IgD-negative memory B cell (primary cell): ENCODE measurements around the gene GPR17. TPM values are rescaled to one million over a fixed set of nuclear protein-coding genes. Genes with fewer than 3 reads are reported as not detected.

Experiments
- H3K27ac Mint-ChIP-seq, 3 donors: one replicate each; pipeline ENCODE4 v1.8.0; 2020 to 2022; ENCODE audit warnings: mild to moderate bottlenecking in 3 of 3, mixed read lengths in 3 of 3, moderate library complexity in 1 of 3
- H3K27me3 Mint-ChIP-seq: one replicate; pipeline ENCODE4 v1.8.0; 2021; ENCODE audit warnings: mixed read lengths
- H3K36me3 Mint-ChIP-seq: one replicate; pipeline ENCODE4 v1.8.0; 2020; ENCODE audit warnings: mild to moderate bottlenecking, mixed read lengths
- H3K4me1 Mint-ChIP-seq, 3 donors: one replicate each; pipeline ENCODE4 v1.8.0; 2020 to 2022; ENCODE audit warnings: mixed read lengths in 3 of 3, mild to moderate bottlenecking in 1 of 3
- H3K4me3 Mint-ChIP-seq, 4 donors: one replicate each; pipeline ENCODE4 v1.8.0; 2020 to 2022; ENCODE audit warnings: mild to moderate bottlenecking in 4 of 4, mixed read lengths in 4 of 4, moderate library complexity in 3 of 4
- H3K9me3 Mint-ChIP-seq, 3 donors: one replicate each; pipeline ENCODE4 v1.8.0; 2020 to 2021; ENCODE audit warnings: mixed read lengths in 3 of 3, mild to moderate bottlenecking in 1 of 3
- polyA plus RNA-seq: library from polyadenylated mRNA; unstranded; fragments of 300-500 nt; fragmentation: Illumina TruSeq; gene quantifications from one replicate; pipeline ENCODE4 v1.2.3, GENCODE V29; 2021

The GPR17 gene
- polyA plus RNA-seq, 1 donor from 2014 or later: not detected

DNA sequence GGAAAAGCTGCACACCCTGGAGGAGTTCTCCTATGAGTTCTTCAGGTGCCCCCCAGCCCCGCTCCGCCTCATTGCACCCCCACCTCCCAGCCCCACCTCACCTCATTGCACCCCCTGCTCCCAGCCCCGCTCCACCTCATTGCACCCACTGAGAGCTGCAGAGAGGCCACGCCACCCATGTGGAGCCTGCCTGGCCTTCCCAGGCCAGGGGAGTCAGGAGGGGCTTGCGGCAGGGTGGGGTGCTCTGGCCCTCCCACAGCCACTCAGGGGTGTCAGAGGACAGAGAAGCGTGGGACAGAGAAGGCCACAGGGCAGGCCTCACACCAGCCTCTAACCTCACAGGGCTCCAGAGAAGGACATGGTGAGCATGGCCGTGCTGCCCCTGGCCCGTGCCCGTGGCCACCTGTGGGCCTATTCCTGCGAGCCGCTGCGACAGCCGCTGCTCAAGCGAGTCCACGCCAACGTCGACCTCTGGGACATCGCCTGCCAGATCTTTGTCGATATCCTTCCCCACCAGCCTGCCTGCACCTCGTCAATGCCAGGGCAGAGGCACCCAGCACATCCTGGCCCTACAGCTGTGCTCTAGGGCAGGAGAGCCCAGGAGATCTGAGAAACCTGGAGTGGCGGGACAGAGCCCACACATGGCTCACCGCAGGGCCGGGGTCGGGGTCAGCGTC, 15.0 kb upstream of the GPR17 start:
- peak overlapping the region in 2 of 4 donors; percentile 47 to 75 for H3K4me3 Mint-ChIP-seq

DNA sequence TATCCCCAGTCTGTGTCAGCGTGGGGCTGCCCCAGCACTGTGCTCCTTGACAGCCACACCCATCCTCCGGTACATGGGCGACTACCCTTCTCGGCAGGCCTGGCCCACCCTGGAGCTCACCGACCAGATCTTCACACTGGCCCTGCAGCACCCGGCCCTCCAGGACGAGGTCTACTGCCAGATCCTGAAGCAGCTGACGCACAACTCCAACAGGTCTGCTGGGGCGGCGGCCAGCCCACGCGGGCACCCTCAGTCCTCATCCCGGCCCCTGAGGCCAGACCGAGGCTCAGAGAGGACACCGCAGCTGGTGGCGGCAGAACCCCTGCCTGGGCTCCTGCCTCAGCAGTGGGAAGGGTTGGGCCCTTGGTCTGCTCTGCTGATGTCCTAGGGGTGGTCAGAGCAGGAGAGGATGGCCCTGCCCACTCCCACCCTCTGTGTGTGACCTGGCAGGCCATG, 14.4 kb upstream of the GPR17 start:
- Mint-ChIP-seq H3K9me3 (no peaks in the 10 kb centered on the region), H3K4me3 (peak overlapping the region in 2 of 4 donors; percentile 47 to 52), H3K36me3 (no peaks in the 10 kb centered on the region), H3K27ac (no peak overlapping the region), H3K27me3 (no peaks in the 10 kb centered on the region), H3K4me1 (peaks cover 15 to 42% (median 40%) of the 10 kb centered on the region in 3 donors)

More for the DNA sequence above, 15.0 kb upstream of the GPR17 start:
- Mint-ChIP-seq H3K9me3 (no peaks in the 10 kb centered on the region), H3K27me3 (no peaks in the 10 kb centered on the region), H3K27ac (peak overlapping the region in 1 of 3 donors; percentile 1), H3K36me3 (no peaks in the 10 kb centered on the region), H3K4me1 (peaks cover 17 to 39% (median 37%) of the 10 kb centered on the region in 3 donors)

- Mint-ChIP-seq H3K4me1 (peaks cover 15 to 45% (median 44%) of the 10 kb centered on the region in 3 donors), H3K36me3 (no peaks in the 10 kb centered on the region), H3K27me3 (no peaks in the 10 kb centered on the region)
Measured at GRCh38 chr2:127631997-127632581, 13.9 kb upstream of the GPR17 start.

GRCh38 chr2:127632592-127633489, 13.1 kb upstream of the GPR17 start:
- no peaks in the 10 kb centered on the region for H3K36me3 Mint-ChIP-seq
- no peaks in the 10 kb centered on the region for H3K9me3 Mint-ChIP-seq
- H3K4me1 Mint-ChIP-seq: peaks cover 15 to 48% (median 47%) of the 10 kb centered on the region in 3 donors
- H3K4me3 Mint-ChIP-seq: peak overlapping the region; percentile 46 to 88 (median 57)
- peak overlapping the region; percentile 48 to 86 (median 81) for H3K27ac Mint-ChIP-seq
- H3K27me3 Mint-ChIP-seq: no peaks in the 10 kb centered on the region

More at GRCh38 chr2:127631997-127632581, 13.9 kb upstream of the GPR17 start:
- peak overlapping the region in 1 of 4 donors; percentile 37 for H3K4me3 Mint-ChIP-seq
- H3K27ac Mint-ChIP-seq: no peak overlapping the region
- H3K9me3 Mint-ChIP-seq: no peaks in the 10 kb centered on the region

DNA sequence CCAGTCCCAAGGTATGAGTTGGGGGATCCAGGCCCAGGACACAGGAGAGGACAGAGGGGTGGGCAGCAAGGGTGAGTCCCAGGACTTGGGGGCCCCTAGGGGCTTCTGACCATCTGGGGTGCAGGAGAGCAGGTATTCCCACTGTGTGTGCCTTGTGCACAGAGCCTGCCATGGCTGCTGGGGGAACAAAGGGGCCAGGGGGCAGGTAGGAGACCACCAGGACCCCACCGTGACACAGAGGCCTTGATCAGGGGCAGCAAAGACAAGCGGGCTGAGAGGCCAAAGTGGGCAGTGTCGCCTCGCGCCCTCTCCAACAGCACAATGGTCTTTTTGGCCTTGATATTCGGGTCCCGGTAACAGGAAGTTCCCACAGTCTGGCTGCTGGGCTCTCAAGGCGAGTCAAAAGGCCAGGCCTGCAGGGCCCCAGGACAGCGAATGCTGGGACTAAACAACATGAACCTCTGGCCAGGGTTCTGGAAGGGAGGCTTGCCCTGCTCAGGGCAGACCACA, 12.3 kb upstream of the GPR17 start:
- Mint-ChIP-seq H3K9me3 (no peaks in the 10 kb centered on the region), H3K27me3 (no peaks in the 10 kb centered on the region), H3K36me3 (no peaks in the 10 kb centered on the region), H3K27ac (peak overlapping the region; percentile 48 to 86 (median 81)), H3K4me3 (peak overlapping the region in 3 of 4 donors; percentile 46 to 88 (median 86)), H3K4me1 (peaks cover 15 to 52% (median 52%) of the 10 kb centered on the region in 3 donors)

GRCh38 chr2:127634066-127634617, 11.8 kb upstream of the GPR17 start:
- peak overlapping the region in 2 of 4 donors; percentile 83 to 86 for H3K4me3 Mint-ChIP-seq
- H3K27ac Mint-ChIP-seq: peak overlapping the region; percentile 81 to 86 (median 86)
- H3K9me3 Mint-ChIP-seq: no peaks in the 10 kb centered on the region
- H3K36me3 Mint-ChIP-seq: no peaks in the 10 kb centered on the region
- peaks cover 15 to 54% (median 52%) of the 10 kb centered on the region in 3 donors for H3K4me1 Mint-ChIP-seq
- H3K27me3 Mint-ChIP-seq: no peaks in the 10 kb centered on the region

- peaks cover 2% of the 10 kb centered on the region for H3K36me3 Mint-ChIP-seq
- peak overlapping the region; percentile 81 to 86 (median 86) for H3K27ac Mint-ChIP-seq
- peak overlapping the region in 2 of 4 donors; percentile 52 to 60 for H3K4me3 Mint-ChIP-seq
- H3K9me3 Mint-ChIP-seq: no peaks in the 10 kb centered on the region
- H3K4me1 Mint-ChIP-seq: peaks cover 17 to 58% (median 52%) of the 10 kb centered on the region in 3 donors
- H3K27me3 Mint-ChIP-seq: no peaks in the 10 kb centered on the region
Measured at GRCh38 chr2:127634626-127635379, 11.2 kb upstream of the GPR17 start.

- Mint-ChIP-seq H3K27ac (peak overlapping the region in 1 of 3 donors; percentile 81), H3K4me3 (peak overlapping the region in 1 of 4 donors; percentile 12)
Measured at GRCh38 chr2:127635380-127636237, 10.3 kb upstream of the GPR17 start.

DNA sequence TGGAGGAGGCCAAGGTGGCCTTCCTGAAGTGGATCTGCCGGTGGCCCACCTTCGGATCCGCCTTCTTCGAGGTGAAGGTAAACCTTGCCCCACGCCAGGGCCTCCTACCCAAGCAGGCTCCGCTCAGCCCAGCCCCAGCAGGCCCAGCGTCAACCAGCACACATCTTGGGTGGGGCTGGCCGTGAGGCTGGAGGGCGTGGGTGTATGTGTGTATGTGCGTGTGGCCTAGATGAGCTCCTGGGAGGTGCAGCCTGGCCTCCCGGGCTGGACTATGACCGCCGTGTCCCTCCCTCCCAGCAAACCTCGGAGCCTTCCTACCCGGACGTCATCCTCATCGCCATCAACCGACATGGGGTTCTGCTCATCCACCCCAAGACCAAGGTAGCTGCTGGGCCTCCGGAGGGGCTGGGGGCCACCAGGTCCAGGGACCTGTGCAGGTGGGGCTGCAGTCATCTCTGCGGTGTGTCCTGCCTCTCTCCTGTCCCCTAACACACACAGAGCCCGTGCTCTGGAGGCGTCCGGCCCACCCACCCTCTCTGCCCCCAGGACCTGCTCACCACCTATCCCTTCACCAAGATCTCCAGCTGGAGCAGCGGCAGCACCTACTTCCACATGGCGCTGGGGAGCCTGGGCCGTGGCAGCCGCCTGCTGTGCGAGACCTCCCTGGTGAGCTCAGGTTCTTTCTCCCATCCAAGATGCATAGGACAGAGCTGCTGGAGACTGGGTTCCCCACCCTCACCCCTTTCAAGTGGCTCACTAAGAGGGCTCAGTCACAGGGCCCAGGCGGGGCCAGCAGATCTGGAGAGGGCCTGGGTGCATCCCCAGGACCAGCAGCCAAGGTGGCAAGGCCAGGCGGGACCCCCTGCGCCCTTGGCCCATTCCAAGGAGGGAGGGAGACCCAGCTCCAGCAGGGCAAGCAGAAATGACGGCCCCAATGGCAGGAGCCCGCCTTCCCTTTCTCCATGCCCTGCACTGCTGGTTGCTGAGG, 9.4 kb upstream of the GPR17 start:
- H3K36me3 Mint-ChIP-seq: peaks cover 2% of the 10 kb centered on the region
- H3K27me3 Mint-ChIP-seq: no peaks in the 10 kb centered on the region
- H3K9me3 Mint-ChIP-seq: no peaks in the 10 kb centered on the region
- peak overlapping the region in 1 of 4 donors; percentile 83 for H3K4me3 Mint-ChIP-seq
- peak overlapping the region in 2 of 3 donors; percentile 35 to 53 for H3K27ac Mint-ChIP-seq
- peaks cover 20 to 54% (median 46%) of the 10 kb centered on the region in 3 donors for H3K4me1 Mint-ChIP-seq

More at GRCh38 chr2:127635380-127636237, 10.3 kb upstream of the GPR17 start:
- Mint-ChIP-seq H3K9me3 (no peaks in the 10 kb centered on the region), H3K36me3 (peaks cover 2% of the 10 kb centered on the region), H3K27me3 (no peaks in the 10 kb centered on the region), H3K4me1 (peaks cover 20 to 56% (median 49%) of the 10 kb centered on the region in 3 donors)

DNA sequence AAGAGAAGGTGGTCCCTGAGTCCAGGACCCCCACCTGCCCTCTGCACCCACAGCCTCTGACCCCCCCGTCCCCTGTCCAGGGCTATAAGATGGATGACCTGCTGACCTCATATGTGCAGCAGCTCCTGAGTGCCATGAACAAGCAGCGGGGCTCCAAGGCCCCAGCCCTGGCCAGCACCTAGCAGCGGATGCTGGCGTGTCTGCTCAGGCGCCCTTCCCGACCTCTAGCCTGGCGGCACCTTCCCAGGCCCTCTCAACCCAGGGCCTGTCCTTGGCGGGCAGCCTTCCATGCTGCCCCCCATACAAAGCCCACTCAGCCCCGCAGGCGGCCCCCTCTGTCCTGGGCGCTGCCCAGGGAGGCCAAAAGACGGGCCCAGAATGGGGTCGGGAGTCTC, 8.7 kb upstream of the GPR17 start:
- Mint-ChIP-seq H3K36me3 (peaks cover 2% of the 10 kb centered on the region), H3K9me3 (no peaks in the 10 kb centered on the region), H3K4me1 (peaks cover 20 to 55% (median 47%) of the 10 kb centered on the region in 3 donors)

DNA sequence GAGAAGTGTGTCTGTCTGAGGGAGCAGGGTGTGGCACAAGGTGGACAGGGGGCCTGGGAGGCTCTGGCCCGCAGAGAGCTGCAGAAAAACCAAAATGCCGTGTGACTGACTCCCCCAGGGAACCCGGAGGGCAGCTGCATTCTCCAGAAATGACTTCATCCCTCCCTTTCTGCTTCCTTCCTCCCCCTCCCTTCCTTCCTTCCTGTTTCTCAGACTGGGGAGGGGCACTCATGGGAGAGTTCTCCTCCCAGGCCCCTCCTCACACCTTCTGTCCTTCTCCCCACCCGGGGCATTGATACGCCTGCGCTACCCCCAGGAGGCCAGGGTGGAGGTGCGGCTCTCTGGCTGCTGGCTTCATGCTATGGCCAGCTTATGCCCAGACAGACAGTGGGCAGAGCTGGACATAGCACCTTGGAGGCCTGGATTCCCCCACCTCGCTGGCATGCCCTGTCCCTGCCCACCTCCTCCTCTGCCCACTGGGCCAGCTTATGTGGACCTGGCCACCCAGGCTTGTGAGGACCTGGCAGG, 8.2 kb upstream of the GPR17 start:
- Mint-ChIP-seq H3K4me1 (peaks cover 19 to 53% (median 45%) of the 10 kb centered on the region in 3 donors), H3K4me3 (peak overlapping the region in 2 of 4 donors; percentile 10 to 76), H3K36me3 (peaks cover 2% of the 10 kb centered on the region), H3K27ac (peak overlapping the region in 1 of 3 donors; percentile 85), H3K27me3 (no peaks in the 10 kb centered on the region), H3K9me3 (no peaks in the 10 kb centered on the region)

More for the DNA sequence above, 8.7 kb upstream of the GPR17 start:
- no peak overlapping the region for H3K27ac Mint-ChIP-seq
- H3K4me3 Mint-ChIP-seq: no peak overlapping the region
- no peaks in the 10 kb centered on the region for H3K27me3 Mint-ChIP-seq
